GM12892 (cell line): ENCODE measurements around the gene IFNLR1.

ENCODE experiments used
- POLR2A ChIP-seq: IDR thresholded peaks from 2 replicates; pipeline ENCODE4 v1.6.1; 2011; ENCODE audit warnings: low read depth, low read length, control low read depth
- POLR2AphosphoS5 ChIP-seq: IDR thresholded peaks from 2 replicates; pipeline ENCODE4 v1.6.1; 2011; ENCODE audit warnings: low read depth, low read length, control low read depth
- TAF1 ChIP-seq: IDR thresholded peaks from 2 replicates; pipeline ENCODE4 v1.6.1; 2011; ENCODE audit warnings: low read depth, mild to moderate bottlenecking, control low read depth, low read length, borderline replicate concordance

DNA sequence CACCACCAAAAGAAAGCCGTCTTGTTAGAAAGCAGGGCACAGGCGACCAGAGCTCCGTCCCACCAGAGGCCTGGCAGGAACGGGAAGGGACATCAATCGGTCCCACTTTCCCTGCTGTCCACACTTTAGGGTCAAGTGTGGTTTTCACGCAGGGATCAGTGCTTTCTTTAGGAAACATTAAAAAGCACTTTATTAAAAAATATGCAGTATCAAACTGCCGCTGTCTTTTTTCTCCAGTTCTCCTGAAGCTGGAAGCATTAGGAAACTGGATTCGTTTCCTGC is 437 bp downstream of the IFNLR1 start:
- no peak for TF ChIP-seq POLR2AphosphoS5
- no peak for TF ChIP-seq POLR2A
- TF ChIP-seq TAF1 = no peak
